Measurements from ENCODE around the gene KDM4B. TPM values are rescaled to one million over a fixed set of nuclear protein-coding genes. Genes with fewer than 3 reads are reported as not detected.

The KDM4B gene
- total and polyA plus RNA-seq, 4 donors, result 17.1 to 49.5 (median 24.7) TPM

DNA sequence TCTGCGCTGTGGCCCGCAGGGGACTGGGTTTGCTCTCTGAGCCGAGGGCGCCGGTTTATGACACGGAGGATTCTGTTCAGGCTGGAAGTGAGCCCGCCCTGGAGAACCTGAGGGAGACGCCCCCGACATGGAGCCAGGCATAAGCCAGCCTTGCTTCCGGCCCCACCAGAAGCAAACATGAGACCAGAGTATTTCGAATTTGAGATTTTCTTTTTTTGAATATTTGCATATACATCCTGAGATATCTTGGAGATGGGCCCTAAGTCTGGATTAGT is 72.9 kb downstream of the KDM4B start:
- ATAC-seq (ENCODE audit: insufficient read depth, low FRiP score) (no peak), DNase-seq (no peak)
- Histone ChIP-seq H3K36me3 (ENCODE audit: control insufficient read depth in 4 of 4, insufficient read depth in 4 of 4, low read length in 4 of 4) (peaks cover 4 to 31% (median 11%) of the 10 kb centered on the region in 4 donors), H3K27ac (ENCODE audit: low read depth in 1 of 2, low read length in 1 of 2) (no peak overlapping the region), H3K9me3 (ENCODE audit: control insufficient read depth in 4 of 4, insufficient read depth in 3 of 4, low read length in 3 of 4) (no peaks in the 10 kb centered on the region), H3K9ac (ENCODE audit: insufficient read depth in 1 of 2, low read length in 2 of 2) (no peak overlapping the region), H3K27me3 (ENCODE audit: control insufficient read depth in 3 of 3, insufficient read depth in 3 of 3, low read length in 2 of 3) (no peaks in the 10 kb centered on the region), H3K4me3 (no peak overlapping the region), H3K4me1 (ENCODE audit: control insufficient read depth in 5 of 5, insufficient read depth in 5 of 5, low read length in 5 of 5) (peaks cover 0 to 15% (median under 1%) of the 10 kb centered on the region in 5 donors)
- WGBS, 2 donors, result 94 to 95% methylated on average over 11 of the region's 11 CpGs
- TF ChIP-seq, protein P1, sequence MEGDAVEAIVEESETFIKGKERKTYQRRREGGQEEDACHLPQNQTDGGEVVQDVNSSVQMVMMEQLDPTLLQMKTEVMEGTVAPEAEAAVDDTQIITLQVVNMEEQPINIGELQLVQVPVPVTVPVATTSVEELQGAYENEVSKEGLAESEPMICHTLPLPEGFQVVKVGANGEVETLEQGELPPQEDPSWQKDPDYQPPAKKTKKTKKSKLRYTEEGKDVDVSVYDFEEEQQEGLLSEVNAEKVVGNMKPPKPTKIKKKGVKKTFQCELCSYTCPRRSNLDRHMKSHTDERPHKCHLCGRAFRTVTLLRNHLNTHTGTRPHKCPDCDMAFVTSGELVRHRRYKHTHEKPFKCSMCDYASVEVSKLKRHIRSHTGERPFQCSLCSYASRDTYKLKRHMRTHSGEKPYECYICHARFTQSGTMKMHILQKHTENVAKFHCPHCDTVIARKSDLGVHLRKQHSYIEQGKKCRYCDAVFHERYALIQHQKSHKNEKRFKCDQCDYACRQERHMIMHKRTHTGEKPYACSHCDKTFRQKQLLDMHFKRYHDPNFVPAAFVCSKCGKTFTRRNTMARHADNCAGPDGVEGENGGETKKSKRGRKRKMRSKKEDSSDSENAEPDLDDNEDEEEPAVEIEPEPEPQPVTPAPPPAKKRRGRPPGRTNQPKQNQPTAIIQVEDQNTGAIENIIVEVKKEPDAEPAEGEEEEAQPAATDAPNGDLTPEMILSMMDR (IDR thresholded peaks at IDR 0.05; ENCODE audit: control extremely low read depth, extremely low read depth), result no peak

DNA sequence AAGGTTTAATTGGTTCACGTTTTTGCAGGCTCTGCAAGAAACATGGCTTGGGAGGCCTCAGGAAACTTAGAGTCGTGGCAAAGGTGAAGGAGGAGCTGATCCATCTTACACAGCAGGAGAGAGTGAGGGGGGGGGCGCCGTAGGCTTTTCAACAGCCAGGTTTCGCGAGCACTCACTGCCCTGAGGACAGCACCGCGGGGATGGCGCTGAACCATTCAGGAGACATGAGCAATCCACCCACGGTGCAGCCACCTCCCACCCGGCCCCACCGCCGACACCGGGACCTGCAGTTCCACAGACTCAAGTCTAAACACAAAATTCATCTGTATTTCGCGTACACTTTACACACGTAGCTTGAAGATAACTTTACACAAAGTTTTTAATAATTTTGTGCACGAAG is 73.6 kb downstream of the KDM4B start:
- Histone ChIP-seq H3K36me3 (ENCODE audit: control insufficient read depth in 4 of 4, insufficient read depth in 4 of 4, low read length in 4 of 4) (peaks cover 4 to 36% (median 13%) of the 10 kb centered on the region in 4 donors), H3K27ac (ENCODE audit: low read depth in 1 of 2, low read length in 1 of 2) (no peak overlapping the region), H3K4me1 (ENCODE audit: control insufficient read depth in 5 of 5, insufficient read depth in 5 of 5, low read length in 5 of 5) (peaks cover 0 to 8% (median 0%) of the 10 kb centered on the region in 5 donors), H3K27me3 (ENCODE audit: control insufficient read depth in 3 of 3, insufficient read depth in 3 of 3, low read length in 2 of 3) (no peaks in the 10 kb centered on the region), H3K9me3 (ENCODE audit: control insufficient read depth in 4 of 4, insufficient read depth in 3 of 4, low read length in 3 of 4) (no peaks in the 10 kb centered on the region), H3K4me3 (no peak overlapping the region), H3K9ac (ENCODE audit: insufficient read depth in 1 of 2, low read length in 2 of 2) (no peak overlapping the region)
- TF ChIP-seq, protein P1 (IDR thresholded peaks at IDR 0.05; ENCODE audit: control extremely low read depth, extremely low read depth), result no peak
- 85 to 86% methylated on average over 18 of the region's 18 CpGs for WGBS, 2 donors
- no peak for DNase-seq
- no peak for ATAC-seq (ENCODE audit: insufficient read depth, low FRiP score)

DNA sequence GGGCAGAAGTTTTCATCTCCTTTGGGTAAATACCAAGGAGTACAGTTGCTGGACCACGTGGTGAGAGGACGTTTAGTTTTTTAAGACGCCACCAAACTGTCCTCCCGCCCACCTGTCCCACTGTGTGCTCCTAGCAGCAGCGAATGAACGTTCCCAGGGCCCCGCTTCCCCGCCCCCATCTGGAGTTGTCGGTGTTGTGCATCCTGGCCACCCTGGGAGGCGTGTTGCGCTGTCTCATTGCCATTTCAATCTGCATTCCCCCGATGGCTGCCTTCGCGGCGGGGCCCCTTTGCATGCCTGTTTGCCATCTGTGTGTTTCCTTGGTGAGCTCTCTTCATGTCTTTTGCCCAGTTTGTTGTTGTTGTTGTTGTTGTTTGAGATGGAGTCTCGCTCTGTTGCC is 76.1 kb downstream of the KDM4B start:
- peaks cover 0 to 13% (median 5%) of the 10 kb centered on the region in 5 donors for H3K4me1 ChIP-seq (ENCODE audit: control insufficient read depth in 5 of 5, insufficient read depth in 5 of 5, low read length in 5 of 5)
- H3K27me3 ChIP-seq (ENCODE audit: control insufficient read depth in 3 of 3, insufficient read depth in 3 of 3, low read length in 2 of 3), result no peaks in the 10 kb centered on the region
- peaks cover 4 to 41% (median 14%) of the 10 kb centered on the region in 4 donors for H3K36me3 ChIP-seq (ENCODE audit: control insufficient read depth in 4 of 4, insufficient read depth in 4 of 4, low read length in 4 of 4)
- no peak overlapping the region for H3K4me3 ChIP-seq
- no peak overlapping the region for H3K27ac ChIP-seq (ENCODE audit: low read depth in 1 of 2, low read length in 1 of 2)
- DNase-seq (no peak), ATAC-seq (ENCODE audit: insufficient read depth, low FRiP score) (no peak)
- H3K9ac ChIP-seq (ENCODE audit: insufficient read depth in 1 of 2, low read length in 2 of 2), result no peak overlapping the region
- H3K9me3 ChIP-seq (ENCODE audit: control insufficient read depth in 4 of 4, insufficient read depth in 3 of 4, low read length in 3 of 4), result no peaks in the 10 kb centered on the region
- TF ChIP-seq, protein P1 (IDR thresholded peaks at IDR 0.05; ENCODE audit: control extremely low read depth, extremely low read depth), result no peak
- WGBS, 2 donors, result 92 to 96% methylated on average over 16 of the region's 16 CpGs

DNA sequence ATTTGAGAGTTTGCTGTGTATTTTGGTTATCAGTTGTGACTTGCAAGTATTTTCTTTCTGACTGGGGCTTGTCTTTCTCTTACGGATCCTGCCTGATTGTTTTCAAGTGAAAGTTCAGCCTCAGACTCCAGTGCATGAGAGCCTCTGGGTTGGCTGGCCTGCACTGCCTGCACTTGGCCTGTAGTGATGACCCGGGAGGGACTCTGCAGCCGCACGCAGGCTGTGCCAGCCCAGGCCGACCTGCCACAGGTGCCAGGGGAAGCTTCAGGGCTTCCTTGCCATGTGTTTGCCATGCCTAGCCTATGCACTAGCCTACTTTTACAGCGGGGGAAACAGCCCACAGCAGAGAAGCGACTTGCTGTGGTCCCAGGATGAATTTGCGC is 77.0 kb downstream of the KDM4B start:
- 84 to 91% methylated on average over 8 of the region's 8 CpGs for WGBS, 2 donors
- H3K4me3 ChIP-seq, result no peak overlapping the region
- peak overlapping the region in 1 of 2 donors; percentile 59 for H3K27ac ChIP-seq (ENCODE audit: low read depth in 1 of 2, low read length in 1 of 2)

More for the DNA sequence above, 77.0 kb downstream of the KDM4B start:
- Histone ChIP-seq H3K27me3 (ENCODE audit: control insufficient read depth in 3 of 3, insufficient read depth in 3 of 3, low read length in 2 of 3) (no peaks in the 10 kb centered on the region), H3K9ac (ENCODE audit: insufficient read depth in 1 of 2, low read length in 2 of 2) (no peak overlapping the region), H3K36me3 (ENCODE audit: control insufficient read depth in 4 of 4, insufficient read depth in 4 of 4, low read length in 4 of 4) (peaks cover 4 to 33% (median 9%) of the 10 kb centered on the region in 4 donors), H3K9me3 (ENCODE audit: control insufficient read depth in 4 of 4, insufficient read depth in 3 of 4, low read length in 3 of 4) (no peaks in the 10 kb centered on the region), H3K4me1 (ENCODE audit: control insufficient read depth in 5 of 5, insufficient read depth in 5 of 5, low read length in 5 of 5) (peaks cover 0 to 13% (median 5%) of the 10 kb centered on the region in 5 donors)
- TF ChIP-seq, protein P1 (IDR thresholded peaks at IDR 0.05; ENCODE audit: control extremely low read depth, extremely low read depth), result no peak
- DNase-seq (no peak), ATAC-seq (ENCODE audit: insufficient read depth, low FRiP score) (no peak)
